DND-41 (cell line): ENCODE measurements around the gene MAZ.
A peak's percentile ranks its signal among the peaks of the same experiment; 100 is the strongest.
"Not testable (repeated sequence)": the region's sequence is repeated elsewhere in the genome, so short reads cannot be mapped to it uniquely, and the experiment has no call there.

Source experiments
- ATAC-seq: fragments of 200-7000 bp; cut with Tn5 transposase; 3 replicates; pipeline ENCODE4 v1.9.1; 2021; ENCODE audit warnings: low read depth; ENCODE audit not compliant: insufficient read depth
- DNase-seq: peaks from one replicate; pipeline ENCODE4 v3.0.0-alpha.2; 2020
- H2AFZ ChIP-seq: 2 replicates; pipeline ENCODE4 v1.6.0; 2012; ENCODE audit warnings: low read depth, low read length
- H3K27ac ChIP-seq: 2 replicates; pipeline ENCODE4 v1.5.1; 2012; ENCODE audit warnings: low read length, inconsistent platforms
- H3K27me3 ChIP-seq: fragments of 200-600 bp; sonication (generic); 2 replicates; pipeline ENCODE4 v1.6.0; 2012; ENCODE audit warnings: low read length, mild to moderate bottlenecking, inconsistent platforms; ENCODE audit not compliant: insufficient read depth, poor library complexity
- H3K36me3 ChIP-seq: 2 replicates; pipeline ENCODE4 v1.5.1; 2012; ENCODE audit warnings: low read length, inconsistent platforms; ENCODE audit not compliant: insufficient read depth
- H3K4me1 ChIP-seq: 2 replicates; pipeline ENCODE4 v1.5.1; 2012; ENCODE audit warnings: mild to moderate bottlenecking, low read length; ENCODE audit not compliant: insufficient read depth
- H3K4me2 ChIP-seq: 2 replicates; pipeline ENCODE4 v1.6.0; 2012; ENCODE audit warnings: mild to moderate bottlenecking, moderate library complexity, low read length, inconsistent platforms; ENCODE audit not compliant: insufficient read depth
- H3K4me3 ChIP-seq, 2 experiments: fragments of 200-600 bp in 1 of 2; shearing (Covaris generic) in 1 of 2; 2 replicates each; pipeline ENCODE4 v1.5.1; 2012 to 2016; ENCODE audit warnings: inconsistent platforms in 2 of 2, low read length in 2 of 2, mild to moderate bottlenecking in 2 of 2, low read depth in 1 of 2, moderate library complexity in 1 of 2
- H3K79me2 ChIP-seq: 2 replicates; pipeline ENCODE4 v1.6.0; 2012; ENCODE audit warnings: low read length, inconsistent platforms; ENCODE audit not compliant: insufficient read depth
- H3K9ac ChIP-seq: 2 replicates; pipeline ENCODE4 v1.6.0; 2012; ENCODE audit warnings: low read depth, mild to moderate bottlenecking, inconsistent platforms, low read length, moderate library complexity
- H3K9me3 ChIP-seq: 2 replicates; pipeline ENCODE4 v1.5.1; 2012; ENCODE audit warnings: low read length, moderate library complexity, mild to moderate bottlenecking, inconsistent platforms; ENCODE audit not compliant: insufficient read depth, severe bottlenecking
- H4K20me1 ChIP-seq: 2 replicates; pipeline ENCODE4 v1.6.0; 2012; ENCODE audit warnings: low read length; ENCODE audit not compliant: insufficient read depth
- CTCF ChIP-seq: IDR thresholded peaks from 2 replicates; pipeline ENCODE4 v1.5.1; 2012; ENCODE audit warnings: borderline replicate concordance, low read length, moderate library complexity, mild to moderate bottlenecking; ENCODE audit not compliant: poor library complexity, severe bottlenecking; ENCODE audit errors: extremely low read depth
- EZH2 ChIP-seq: IDR thresholded peaks from 3 replicates; pipeline ENCODE4 v1.6.1; 2012; ENCODE audit warnings: borderline replicate concordance, low read depth, mild to moderate bottlenecking, moderate library complexity, low read length, inconsistent platforms; ENCODE audit not compliant: severe bottlenecking

MAZ gene

GRCh38 chr16:29806099-29806579 lies at the start of gene MAZ:
MAZ (plus strand) TSS chr16:29806529; CDS start chr16:29806702, 173 bp downstream.
- Histone ChIP-seq H4K20me1 (peaks cover 36% of the 10 kb centered on the region), H3K9ac (peak within 1 kb of the TSS; percentile 99), H3K27me3 (no peaks in the 10 kb centered on the region), H3K4me2 (peak within 1 kb of the TSS; percentile 96), H3K4me3 (peak within 1 kb of the TSS; percentile 65 to 96), H3K27ac (peak within 1 kb of the TSS; percentile 99), H3K79me2 (peaks cover 52% of the 10 kb centered on the region), H2AFZ (0 out of 2 replicates have a peak within 1 kb of the TSS, but pooled peaks have one; percentile 1), H3K36me3 (peaks cover 78% of the 10 kb centered on the region), H3K4me1 (peaks cover 75% of the 10 kb centered on the region), H3K9me3 (no peaks in the 10 kb centered on the region)
- ATAC-seq, result peak; percentile 13; the same call in 2 of the 3 replicates
- DNase-seq, result no peak
- no peak for TF ChIP-seq EZH2
- no peak for TF ChIP-seq CTCF

- no peak overlapping the region for H3K9ac ChIP-seq
- no peaks in the 10 kb centered on the region for H3K4me1 ChIP-seq
- H3K27ac ChIP-seq, result no peak overlapping the region
- H4K20me1 ChIP-seq, result no peaks in the 10 kb centered on the region
- no peak for TF ChIP-seq EZH2
- TF ChIP-seq CTCF, result no peak
- no peak overlapping the region for H2AFZ ChIP-seq
- no peak overlapping the region for H3K4me3 ChIP-seq
- no peaks in the 10 kb centered on the region for H3K36me3 ChIP-seq
- no peak overlapping the region for H3K4me2 ChIP-seq
- H3K9me3 ChIP-seq, result no peaks in the 10 kb centered on the region
- no peaks in the 10 kb centered on the region for H3K27me3 ChIP-seq
- 0 out of 3 replicates have a peak, but pooled peaks have one; percentile 33 for ATAC-seq
- H3K79me2 ChIP-seq, result no peaks in the 10 kb centered on the region
- DNase-seq, result no peak
Measured at GRCh38 chr16:29756654-29757053, 49.7 kb upstream of the MAZ start.

GRCh38 chr16:29757086-29757485 lies 49.2 kb upstream of the MAZ start:
- H3K27ac ChIP-seq, DNase-seq, H3K9me3 ChIP-seq, H3K36me3 ChIP-seq, H3K27me3 ChIP-seq, H3K4me2 ChIP-seq, H3K4me1 ChIP-seq, H2AFZ ChIP-seq, H3K9ac ChIP-seq, H4K20me1 ChIP-seq, H3K4me3 ChIP-seq, H3K79me2 ChIP-seq, ATAC-seq: not testable (repeated sequence)

- Histone ChIP-seq H3K27me3 (no peaks in the 10 kb centered on the region), H3K27ac (no peak overlapping the region), H3K4me2 (no peak overlapping the region), H3K36me3 (no peaks in the 10 kb centered on the region), H3K79me2 (no peaks in the 10 kb centered on the region), H3K9ac (no peak overlapping the region), H3K4me1 (no peaks in the 10 kb centered on the region), H3K9me3 (no peaks in the 10 kb centered on the region), H2AFZ (no peak overlapping the region), H3K4me3 (no peak overlapping the region), H4K20me1 (no peaks in the 10 kb centered on the region)
- no peak for ATAC-seq
- no peak for TF ChIP-seq CTCF
- no peak for TF ChIP-seq EZH2
- DNase-seq, result no peak
Measured at GRCh38 chr16:29757950-29758466, 48.3 kb upstream of the MAZ start.
